ENCODE results near the gene CHERP.

DNA sequence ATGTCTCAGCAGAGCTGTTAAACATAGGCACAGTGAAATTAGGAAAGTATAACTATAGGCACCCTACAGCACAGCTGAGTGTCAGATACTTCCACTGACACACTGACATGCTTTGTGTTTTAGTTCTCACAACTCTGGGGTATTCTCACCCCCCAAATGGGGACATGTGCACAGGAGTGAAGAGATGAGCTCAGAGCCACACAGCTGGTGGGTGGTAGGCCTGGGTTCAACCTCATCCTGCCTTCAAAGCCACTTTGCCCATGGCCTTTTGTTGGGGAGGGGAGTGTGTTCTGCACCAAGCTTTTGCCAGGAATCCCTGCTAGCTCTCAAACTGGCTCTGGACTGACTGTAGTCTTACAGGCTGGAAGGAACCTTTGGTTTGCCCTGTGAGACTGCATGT is 31.7 kb upstream of the CHERP start:
- TF ChIP-seq CTCF (conservative IDR thresholded peaks at IDR 0.05) (no peak), ZFX (IDR thresholded peaks at IDR 0.05) (no peak)
